SKM-1 treated with dmso at 0.1 percent for 144 hours (cell line): ENCODE measurements around the gene KAT6B.
"Not testable (repeated sequence)": the region's sequence is repeated elsewhere in the genome, so short reads cannot be mapped to it uniquely, and the experiment has no call there.

ENCODE experiments used
- DNase-seq: peaks from one replicate; lab custom pipeline; 2025; ENCODE audit not compliant: unreplicated experiment; lab: John Stamatoyannopoulos, UW

KAT6B gene

GRCh38 chr10:75032119-75032518 lies 205.7 kb downstream of the KAT6B start:
- no peak for DNase-seq

- DNase-seq: no peak
Measured at GRCh38 chr10:75032813-75033212, 206.4 kb downstream of the KAT6B start.

- no peak for DNase-seq
Measured at GRCh38 chr10:75033399-75034130, 207.2 kb downstream of the KAT6B start.

- no peak for DNase-seq
Measured at GRCh38 chr10:75034131-75034512, 207.7 kb downstream of the KAT6B start.

GRCh38 chr10:75034714-75035258 lies 208.4 kb downstream of the KAT6B start:
- DNase-seq: no peak

- DNase-seq: peak; percentile 9
Measured at GRCh38 chr10:75035975-75036708, 209.7 kb downstream of the KAT6B start.

GRCh38 chr10:75037171-75038153 lies 211.1 kb downstream of the KAT6B start:
- no peak for DNase-seq

GRCh38 chr10:75038335-75038734 lies 211.9 kb downstream of the KAT6B start:
- no peak for DNase-seq

GRCh38 chr10:75040576-75040975 lies 214.2 kb downstream of the KAT6B start:
- no peak for DNase-seq

GRCh38 chr10:75042292-75042974 lies 216.0 kb downstream of the KAT6B start:
- no peak for DNase-seq

- DNase-seq: no peak
Measured at GRCh38 chr10:75043256-75044131, 217.1 kb downstream of the KAT6B start.

GRCh38 chr10:75048669-75049098 lies 222.3 kb downstream of the KAT6B start:
- no peak for DNase-seq

GRCh38 chr10:75049316-75050148 lies 223.1 kb downstream of the KAT6B start:
- DNase-seq: no peak

- no peak for DNase-seq
Measured at GRCh38 chr10:75050149-75050919, 223.9 kb downstream of the KAT6B start.

GRCh38 chr10:75051308-75051707 lies 224.9 kb downstream of the KAT6B start:
- no peak for DNase-seq

- DNase-seq: not testable (repeated sequence)
Measured at GRCh38 chr10:75055896-75056406, 229.6 kb downstream of the KAT6B start.

- no peak for DNase-seq
Measured at GRCh38 chr10:75057680-75058079, 231.3 kb downstream of the KAT6B start.

GRCh38 chr10:75058161-75058560 lies 231.8 kb downstream of the KAT6B start:
- no peak for DNase-seq
